ENCODE results near the gene CARD14. TPM values are rescaled to one million over a fixed set of nuclear protein-coding genes. Genes with fewer than 3 reads are reported as not detected.
A peak's percentile ranks its signal among the peaks of the same experiment; 100 is the strongest.

CARD14 gene
- total and polyA plus RNA-seq, 2 experiments from 2014 or later: 0.08 to 0.52 TPM

DNA sequence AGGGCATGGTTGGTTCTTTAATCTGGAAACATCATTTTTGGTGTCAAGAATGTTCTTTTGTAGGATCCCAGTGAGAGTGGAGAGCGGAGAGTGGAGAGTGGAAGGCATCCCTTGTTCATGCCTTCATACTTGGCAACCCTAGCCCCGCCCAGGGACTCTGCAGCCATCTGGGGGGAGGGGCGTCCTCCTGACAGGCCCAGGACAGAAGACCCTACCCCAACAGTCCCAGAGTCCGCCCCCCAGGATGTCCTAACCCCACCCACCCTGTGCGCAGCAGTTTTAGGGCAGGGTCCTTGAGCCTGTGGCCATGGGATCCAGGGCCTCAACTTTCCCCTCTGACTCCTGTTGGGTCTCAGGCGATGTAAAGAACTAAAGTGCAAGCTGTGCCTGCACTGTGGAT is 54.9 kb downstream of the CARD14 start:
- no peaks in the 10 kb centered on the region for H3K27me3 ChIP-seq (ENCODE audit: insufficient read depth)
- H3K79me2 ChIP-seq (replicated peaks; ENCODE audit: insufficient read depth): peaks cover 7% of the 10 kb centered on the region; the same call in 1 of the 2 replicates
- H3K4me3 ChIP-seq: no peak overlapping the region
- H2AFZ ChIP-seq: no peak overlapping the region
- no peaks in the 10 kb centered on the region for H3K9me2 ChIP-seq (ENCODE audit: insufficient read depth)
- no peak overlapping the region; the same call in 1 of the 2 replicates for H3K4me2 ChIP-seq
- peaks cover 4% of the 10 kb centered on the region for H3K27me3 Mint-ChIP-seq (ENCODE audit: insufficient read depth, low read depth, poor library complexity)
- H3F3A ChIP-seq (replicated peaks; ENCODE audit: low read depth): peaks cover under 1% of the 10 kb centered on the region; the same call in 1 of the 2 replicates
- peaks cover 12% of the 10 kb centered on the region; the same call in 2 of the 3 replicates for H3K36me3 Mint-ChIP-seq (ENCODE audit: low read depth)
- H3K9me3 Mint-ChIP-seq: no peaks in the 10 kb centered on the region; the same call in 2 of the 3 replicates
- H3K4me1 Mint-ChIP-seq: peaks cover 30% of the 10 kb centered on the region
- no peak overlapping the region for H3K27ac ChIP-seq (ENCODE audit: low read depth)
- H3K27ac Mint-ChIP-seq: no peak overlapping the region
- DNase-seq (ENCODE audit: low spot score): no peak
- peaks cover 10% of the 10 kb centered on the region; the same call in 1 of the 2 replicates for H3K4me1 ChIP-seq (ENCODE audit: insufficient read depth)
- H4K20me1 ChIP-seq (replicated peaks; ENCODE audit: insufficient read depth): no peaks in the 10 kb centered on the region
- H3K36me3 ChIP-seq (ENCODE audit: insufficient read depth): no peaks in the 10 kb centered on the region
- ATAC-seq: no peak
- H3K4me3 Mint-ChIP-seq: peak overlapping the region; percentile 5; the same call in 1 of the 3 replicates
- TF ChIP-seq JUNB (IDR thresholded peaks at IDR 0.05; ENCODE audit: unreplicated experiment): no peak
- no peak for TF ChIP-seq STAT1 (IDR thresholded peaks at IDR 0.05; ENCODE audit: unreplicated experiment)
- TF ChIP-seq ZNF114 (CRISPR knock-in tag; IDR thresholded peaks at IDR 0.05): no peak
- TF ChIP-seq EZH2 (IDR thresholded peaks at IDR 0.05; ENCODE audit: low read depth, unreplicated experiment): no peak
- TF ChIP-seq, protein P1, sequence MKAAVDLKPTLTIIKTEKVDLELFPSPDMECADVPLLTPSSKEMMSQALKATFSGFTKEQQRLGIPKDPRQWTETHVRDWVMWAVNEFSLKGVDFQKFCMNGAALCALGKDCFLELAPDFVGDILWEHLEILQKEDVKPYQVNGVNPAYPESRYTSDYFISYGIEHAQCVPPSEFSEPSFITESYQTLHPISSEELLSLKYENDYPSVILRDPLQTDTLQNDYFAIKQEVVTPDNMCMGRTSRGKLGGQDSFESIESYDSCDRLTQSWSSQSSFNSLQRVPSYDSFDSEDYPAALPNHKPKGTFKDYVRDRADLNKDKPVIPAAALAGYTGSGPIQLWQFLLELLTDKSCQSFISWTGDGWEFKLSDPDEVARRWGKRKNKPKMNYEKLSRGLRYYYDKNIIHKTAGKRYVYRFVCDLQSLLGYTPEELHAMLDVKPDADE (IDR thresholded peaks at IDR 0.05): no peak
- TF ChIP-seq POLR2AphosphoS5 (IDR thresholded peaks at IDR 0.05; ENCODE audit: low read depth): no peak

DNA sequence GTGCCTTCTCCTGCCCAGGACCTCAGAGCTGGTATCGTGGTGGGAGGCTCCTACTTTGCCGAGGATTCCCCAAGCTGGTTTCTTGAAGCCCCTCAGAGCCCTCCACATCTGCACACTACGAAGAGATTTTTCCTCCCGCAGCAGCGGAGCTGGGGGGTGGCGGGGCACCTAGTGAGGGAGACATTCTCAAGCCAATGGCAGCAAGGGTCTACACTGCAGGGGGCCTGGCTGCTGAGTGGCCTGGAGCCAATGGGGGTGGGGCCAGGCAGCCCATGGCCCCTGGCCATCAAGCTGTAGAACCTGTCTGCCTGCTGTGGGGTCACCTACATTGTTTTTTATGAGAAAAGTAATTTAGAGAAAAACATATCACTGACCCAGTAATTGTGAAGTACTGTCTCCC is 55.4 kb downstream of the CARD14 start:
- no peak overlapping the region for H3K4me3 ChIP-seq
- H3F3A ChIP-seq (replicated peaks; ENCODE audit: low read depth): no peaks in the 10 kb centered on the region
- no peak overlapping the region for H2AFZ ChIP-seq
- Mint-ChIP-seq H3K9me3 (no peaks in the 10 kb centered on the region; the same call in 2 of the 3 replicates), H3K4me3 (no peak overlapping the region), H3K27me3 (ENCODE audit: insufficient read depth, low read depth, poor library complexity) (peaks cover 2% of the 10 kb centered on the region), H3K4me1 (peaks cover 30% of the 10 kb centered on the region), H3K27ac (peak overlapping the region; percentile 8; the same call in 1 of the 2 replicates), H3K36me3 (ENCODE audit: low read depth) (peaks cover 15% of the 10 kb centered on the region)
- ATAC-seq (peak; percentile 28), DNase-seq (ENCODE audit: low spot score) (peak; percentile 30)
- H3K79me2 ChIP-seq (replicated peaks; ENCODE audit: insufficient read depth): peaks cover 7% of the 10 kb centered on the region; the same call in 1 of the 2 replicates
- no peaks in the 10 kb centered on the region for H3K36me3 ChIP-seq (ENCODE audit: insufficient read depth)
- no peaks in the 10 kb centered on the region for H3K9me2 ChIP-seq (ENCODE audit: insufficient read depth)
- H4K20me1 ChIP-seq (replicated peaks; ENCODE audit: insufficient read depth): no peaks in the 10 kb centered on the region
- peaks cover 10% of the 10 kb centered on the region; the same call in 1 of the 2 replicates for H3K4me1 ChIP-seq (ENCODE audit: insufficient read depth)
- no peaks in the 10 kb centered on the region for H3K27me3 ChIP-seq (ENCODE audit: insufficient read depth)
- H3K27ac ChIP-seq (ENCODE audit: low read depth): no peak overlapping the region
- peak overlapping the region; percentile 43; the same call in 1 of the 2 replicates for H3K4me2 ChIP-seq
- TF ChIP-seq, protein P2, sequence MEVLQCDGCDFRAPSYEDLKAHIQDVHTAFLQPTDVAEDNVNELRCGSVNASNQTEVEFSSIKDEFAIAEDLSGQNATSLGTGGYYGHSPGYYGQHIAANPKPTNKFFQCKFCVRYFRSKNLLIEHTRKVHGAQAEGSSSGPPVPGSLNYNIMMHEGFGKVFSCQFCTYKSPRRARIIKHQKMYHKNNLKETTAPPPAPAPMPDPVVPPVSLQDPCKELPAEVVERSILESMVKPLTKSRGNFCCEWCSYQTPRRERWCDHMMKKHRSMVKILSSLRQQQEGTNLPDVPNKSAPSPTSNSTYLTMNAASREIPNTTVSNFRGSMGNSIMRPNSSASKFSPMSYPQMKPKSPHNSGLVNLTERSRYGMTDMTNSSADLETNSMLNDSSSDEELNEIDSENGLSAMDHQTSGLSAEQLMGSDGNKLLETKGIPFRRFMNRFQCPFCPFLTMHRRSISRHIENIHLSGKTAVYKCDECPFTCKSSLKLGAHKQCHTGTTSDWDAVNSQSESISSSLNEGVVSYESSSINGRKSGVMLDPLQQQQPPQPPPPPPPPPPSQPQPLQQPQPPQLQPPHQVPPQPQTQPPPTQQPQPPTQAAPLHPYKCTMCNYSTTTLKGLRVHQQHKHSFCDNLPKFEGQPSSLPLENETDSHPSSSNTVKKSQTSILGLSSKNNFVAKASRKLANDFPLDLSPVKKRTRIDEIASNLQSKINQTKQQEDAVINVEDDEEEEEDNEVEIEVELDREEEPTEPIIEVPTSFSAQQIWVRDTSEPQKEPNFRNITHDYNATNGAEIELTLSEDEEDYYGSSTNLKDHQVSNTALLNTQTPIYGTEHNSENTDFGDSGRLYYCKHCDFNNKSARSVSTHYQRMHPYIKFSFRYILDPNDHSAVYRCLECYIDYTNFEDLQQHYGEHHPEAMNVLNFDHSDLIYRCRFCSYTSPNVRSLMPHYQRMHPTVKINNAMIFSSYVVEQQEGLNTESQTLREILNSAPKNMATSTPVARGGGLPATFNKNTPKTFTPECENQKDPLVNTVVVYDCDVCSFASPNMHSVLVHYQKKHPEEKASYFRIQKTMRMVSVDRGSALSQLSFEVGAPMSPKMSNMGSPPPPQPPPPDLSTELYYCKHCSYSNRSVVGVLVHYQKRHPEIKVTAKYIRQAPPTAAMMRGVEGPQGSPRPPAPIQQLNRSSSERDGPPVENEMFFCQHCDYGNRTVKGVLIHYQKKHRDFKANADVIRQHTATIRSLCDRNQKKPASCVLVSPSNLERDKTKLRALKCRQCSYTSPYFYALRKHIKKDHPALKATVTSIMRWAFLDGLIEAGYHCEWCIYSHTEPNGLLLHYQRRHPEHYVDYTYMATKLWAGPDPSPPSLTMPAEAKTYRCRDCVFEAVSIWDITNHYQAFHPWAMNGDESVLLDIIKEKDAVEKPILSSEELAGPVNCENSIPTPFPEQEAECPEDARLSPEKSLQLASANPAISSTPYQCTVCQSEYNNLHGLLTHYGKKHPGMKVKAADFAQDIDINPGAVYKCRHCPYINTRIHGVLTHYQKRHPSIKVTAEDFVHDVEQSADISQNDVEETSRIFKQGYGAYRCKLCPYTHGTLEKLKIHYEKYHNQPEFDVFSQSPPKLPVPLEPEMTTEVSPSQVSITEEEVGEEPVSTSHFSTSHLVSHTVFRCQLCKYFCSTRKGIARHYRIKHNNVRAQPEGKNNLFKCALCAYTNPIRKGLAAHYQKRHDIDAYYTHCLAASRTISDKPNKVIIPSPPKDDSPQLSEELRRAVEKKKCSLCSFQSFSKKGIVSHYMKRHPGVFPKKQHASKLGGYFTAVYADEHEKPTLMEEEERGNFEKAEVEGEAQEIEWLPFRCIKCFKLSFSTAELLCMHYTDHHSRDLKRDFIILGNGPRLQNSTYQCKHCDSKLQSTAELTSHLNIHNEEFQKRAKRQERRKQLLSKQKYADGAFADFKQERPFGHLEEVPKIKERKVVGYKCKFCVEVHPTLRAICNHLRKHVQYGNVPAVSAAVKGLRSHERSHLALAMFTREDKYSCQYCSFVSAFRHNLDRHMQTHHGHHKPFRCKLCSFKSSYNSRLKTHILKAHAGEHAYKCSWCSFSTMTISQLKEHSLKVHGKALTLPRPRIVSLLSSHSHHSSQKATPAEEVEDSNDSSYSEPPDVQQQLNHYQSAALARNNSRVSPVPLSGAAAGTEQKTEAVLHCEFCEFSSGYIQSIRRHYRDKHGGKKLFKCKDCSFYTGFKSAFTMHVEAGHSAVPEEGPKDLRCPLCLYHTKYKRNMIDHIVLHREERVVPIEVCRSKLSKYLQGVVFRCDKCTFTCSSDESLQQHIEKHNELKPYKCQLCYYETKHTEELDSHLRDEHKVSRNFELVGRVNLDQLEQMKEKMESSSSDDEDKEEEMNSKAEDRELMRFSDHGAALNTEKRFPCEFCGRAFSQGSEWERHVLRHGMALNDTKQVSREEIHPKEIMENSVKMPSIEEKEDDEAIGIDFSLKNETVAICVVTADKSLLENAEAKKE (CRISPR knock-in tag; IDR thresholded peaks at IDR 0.05): no peak
- TF ChIP-seq JUNB (IDR thresholded peaks at IDR 0.05; ENCODE audit: unreplicated experiment): no peak
- TF ChIP-seq, protein P3, sequence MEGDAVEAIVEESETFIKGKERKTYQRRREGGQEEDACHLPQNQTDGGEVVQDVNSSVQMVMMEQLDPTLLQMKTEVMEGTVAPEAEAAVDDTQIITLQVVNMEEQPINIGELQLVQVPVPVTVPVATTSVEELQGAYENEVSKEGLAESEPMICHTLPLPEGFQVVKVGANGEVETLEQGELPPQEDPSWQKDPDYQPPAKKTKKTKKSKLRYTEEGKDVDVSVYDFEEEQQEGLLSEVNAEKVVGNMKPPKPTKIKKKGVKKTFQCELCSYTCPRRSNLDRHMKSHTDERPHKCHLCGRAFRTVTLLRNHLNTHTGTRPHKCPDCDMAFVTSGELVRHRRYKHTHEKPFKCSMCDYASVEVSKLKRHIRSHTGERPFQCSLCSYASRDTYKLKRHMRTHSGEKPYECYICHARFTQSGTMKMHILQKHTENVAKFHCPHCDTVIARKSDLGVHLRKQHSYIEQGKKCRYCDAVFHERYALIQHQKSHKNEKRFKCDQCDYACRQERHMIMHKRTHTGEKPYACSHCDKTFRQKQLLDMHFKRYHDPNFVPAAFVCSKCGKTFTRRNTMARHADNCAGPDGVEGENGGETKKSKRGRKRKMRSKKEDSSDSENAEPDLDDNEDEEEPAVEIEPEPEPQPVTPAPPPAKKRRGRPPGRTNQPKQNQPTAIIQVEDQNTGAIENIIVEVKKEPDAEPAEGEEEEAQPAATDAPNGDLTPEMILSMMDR (conservative IDR thresholded peaks at IDR 0.05; ENCODE audit: low read depth in 2 of 2): no peak
- TF ChIP-seq, protein P1 (IDR thresholded peaks at IDR 0.05): no peak
- TF ChIP-seq CREB1 (CRISPR knock-in tag; IDR thresholded peaks at IDR 0.05; ENCODE audit: low read depth): no peak
- no peak for TF ChIP-seq EZH2phosphoT487 (IDR thresholded peaks at IDR 0.05; ENCODE audit: unreplicated experiment)
- TF ChIP-seq ZNF331 (CRISPR knock-in tag; IDR thresholded peaks at IDR 0.05; ENCODE audit: low read depth): no peak
- no peak for TF ChIP-seq NANOG (IDR thresholded peaks at IDR 0.05; ENCODE audit: borderline replicate concordance)
